Heart left ventricle (tissue), 16 donors: ENCODE results near the gene ANXA4. TPM values are rescaled to one million over a fixed set of nuclear protein-coding genes. Genes with fewer than 3 reads are reported as not detected.

Experiments used
- ATAC-seq, 4 donors: fragments of 200-7000 bp; cut with Tn5 transposase; one replicate each; pipeline ENCODE4 v1.9.1; 2020 to 2022; ENCODE audit warnings: moderate library complexity in 4 of 4, mild to moderate bottlenecking in 3 of 4, moderate number of reproducible peaks in 1 of 4
- DNase-seq, 5 donors: peaks; one replicate each; pipeline ENCODE4 v3.0.0-alpha.2; 2020
- H3K27ac ChIP-seq, 12 donors: fragments of 200-600 bp; sonication (generic) in 4 of 12; one replicate each; pipeline versions ENCODE4 v1.5.0 to v1.8.0; 2016 to 2022; ENCODE audit warnings: mild to moderate bottlenecking in 2 of 12
- H3K27me3 ChIP-seq, 9 donors: fragments of 200-600 bp; sonication (generic) in 2 of 9; one replicate each; pipeline versions ENCODE4 v1.5.1 to v1.8.0; 2016 to 2022; ENCODE audit warnings: mild to moderate bottlenecking in 3 of 9
- H3K36me3 ChIP-seq, 9 donors: fragments of 200-600 bp; sonication (generic) in 2 of 9; one replicate each; pipeline versions ENCODE4 v1.5.0 to v1.8.0; 2018 to 2022; ENCODE audit warnings: mild to moderate bottlenecking in 2 of 9
- H3K4me1 ChIP-seq, 12 donors: fragments of 200-600 bp; sonication (generic) in 4 of 12; one replicate each; pipeline versions ENCODE4 v1.5.0 to v1.8.0; 2016 to 2022; ENCODE audit warnings: mild to moderate bottlenecking in 3 of 12
- H3K4me3 ChIP-seq, 12 donors: fragments of 200-600 bp; sonication (generic) in 4 of 12; one replicate each; pipeline versions ENCODE4 v1.5.0 to v1.8.0; 2017 to 2022; ENCODE audit warnings: mild to moderate bottlenecking in 9 of 12, moderate library complexity in 4 of 12
- H3K9me3 ChIP-seq, 12 donors: fragments of 200-600 bp; sonication (generic) in 4 of 12; one replicate each; pipeline versions ENCODE4 v1.5.0 to v1.8.0; 2016 to 2022; ENCODE audit warnings: mild to moderate bottlenecking in 1 of 12
- CTCF ChIP-seq, 12 donors: fragments of 200-600 bp; sonication (generic) in 4 of 12; IDR thresholded peaks; one replicate each; pipeline versions ENCODE4 v1.5.0 to v1.8.0; 2018 to 2022; ENCODE audit warnings: antibody characterized with exemption in 12 of 12, mild to moderate bottlenecking in 5 of 12
- POLR2A ChIP-seq, 2 donors: fragments of 450-650 bp; IDR thresholded peaks; one replicate each; pipeline ENCODE4 v1.6.1; 2017; ENCODE audit warnings: antibody characterized with exemption in 2 of 2, mild to moderate bottlenecking in 2 of 2, moderate library complexity in 2 of 2
- WGBS, 4 donors: extraction: QIAGEN DNeasy Blood & Tissue Kit in 2 of 4; methylation state at CpG; one replicate each; pipeline versions ENCODE4 v1.1.5 to v1.1.7; 2013 to 2018; 5-methylcytosine and 5-hydroxymethylcytosine counted together
- intact Hi-C, 10 donors: fragments of 100-400 bp; cut with DNase I; formaldehyde crosslinking; loops; one replicate each; pipeline versions ENCODE4 v1.11.1 to v1.14.2; 2022
- polyA plus RNA-seq, 2 donors: library from polyadenylated mRNA; stranded (reverse); fragments of 200-250 nt; gene quantifications; one replicate each; pipeline ENCODE4 v1.2.3, GENCODE V29; 2013
- total RNA-seq, 9 donors: library from RNA; depleted of rRNA in 2 of 9; stranded (reverse); fragments of >200 nt in 2 of 9; fragmentation: NEBNext Ultra II Directional in 3 of 9; extraction: Animal tissue kit (Norgen Biotek cat#: 25700) in 3 of 9; gene quantifications; one replicate each; pipeline versions ENCODE4 v1.1.0 to v1.2.4, GENCODE V29; 2016 to 2023
- donor health status: ischemic (EF 13 %, LVEDD 7.1; RV severe dilation, severe dysfunction).
- donor health status: healthy with polysubstance abuse.
- donor health status: DM: no; HTN: yes; CAD: no.
- donor health status: DM: no; HTN: no; CAD: no.
- donor health status: ischemic (EF 25% LVEDD 6.9; RV normal size, moderate dysfunction).
- donor health status: ischemic (EF 25% LVEDD 5.7; RV mildly dilated, moderate dysfunction).
- donor health status: healthy.
- donor health status: DM: yes; HTN: yes; CAD: no.
- donor health status: ischemic (EF 35%, LVEDD 5.7; RV mildly dilated, moderate dysfunction).
- donor health status: nonischemic (EF 11% LVEDD 7.7; RV severe dilation, severe dysfunction).
- donor health status: DM: yes; HTN: yes; CAD: no.
- donor health status: PGD.
- donor health status: ischemic (EF 29% LVEDD 5.4; RV normal size, mild dysfunction).
- donor health status: nonischemic (EF 23%, LVEDD 6.1; RV moderate dilation, normal function).

ANXA4 gene
- total and polyA plus RNA-seq, 11 donors = 7.3 to 73.5 (median 18.8) TPM

DNA sequence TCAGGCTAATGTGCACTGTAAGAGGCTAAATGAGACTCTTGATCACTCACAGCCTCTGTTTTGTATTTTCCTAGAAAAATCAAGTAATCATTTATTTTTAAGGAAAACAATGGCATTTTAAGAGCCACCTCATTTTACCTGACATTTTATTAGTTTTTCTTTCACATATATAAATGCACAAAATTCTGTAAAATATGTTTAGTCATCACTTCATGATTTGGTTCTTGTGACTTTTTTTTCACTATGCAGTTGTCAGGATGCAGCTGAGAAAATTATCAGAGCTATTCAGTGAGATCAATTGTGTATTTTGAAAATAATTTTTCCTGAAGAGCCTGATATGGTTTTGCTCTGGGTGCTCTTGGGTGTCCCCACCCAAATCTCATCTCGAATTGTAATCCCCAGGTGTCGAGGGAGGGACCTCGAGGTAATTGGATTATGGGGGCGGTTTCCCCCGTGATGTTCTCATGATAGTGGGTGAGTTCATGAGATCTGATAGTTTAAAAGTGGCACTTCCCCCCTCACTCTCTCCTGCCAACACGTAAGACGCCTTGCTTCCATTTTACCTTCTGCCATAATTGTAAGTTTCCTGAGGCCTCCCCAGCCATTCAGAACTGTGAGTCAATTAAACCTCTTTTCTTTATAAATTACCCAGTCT lies 16.1 kb upstream of the ANXA4 start:
- H3K4me1 ChIP-seq = peaks cover 0 to 13% (median 0%) of the 10 kb centered on the region in 12 donors
- H3K4me3 ChIP-seq = no peak overlapping the region
- no peaks in the 10 kb centered on the region for H3K9me3 ChIP-seq
- H3K36me3 ChIP-seq = no peaks in the 10 kb centered on the region
- no peaks in the 10 kb centered on the region for H3K27me3 ChIP-seq
- 88 to 90% (median 89%) methylated on average over 7 of the region's 7 CpGs for WGBS, 4 donors
- TF ChIP-seq CTCF (IDR thresholded peaks at IDR 0.05) (no peak), POLR2A (IDR thresholded peaks at IDR 0.05) (no peak)
- H3K27ac ChIP-seq = no peak overlapping the region
- DNase-seq = no peak
- no peak for ATAC-seq
- intact Hi-C loops = loop anchor here in 6 of 10 donors (2.0 to 10.0 kb wide), 3 partner anchors 91 to 169 kb away; partner anchors contain the start of gene SNRNP27 (in 1 of the 6)

DNA sequence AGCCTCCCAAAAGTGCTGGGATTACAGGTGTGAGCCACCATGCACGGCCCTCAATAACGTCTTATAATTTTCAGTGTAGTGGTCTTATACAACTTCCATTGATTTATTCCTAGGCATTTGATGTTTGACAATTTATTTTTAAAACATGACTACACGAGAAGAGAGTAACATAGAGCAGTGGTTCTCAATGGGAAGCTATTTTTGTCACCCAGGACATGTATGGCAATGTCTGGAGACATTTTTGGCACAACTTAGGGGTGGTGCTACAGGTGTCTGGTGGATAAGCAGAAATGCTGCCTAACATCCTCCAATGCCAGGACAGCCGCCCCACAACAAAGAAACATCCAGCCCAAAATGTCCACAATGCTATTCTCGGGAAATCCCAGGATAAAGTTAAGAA lies 12.7 kb upstream of the ANXA4 start:
- Histone ChIP-seq H3K4me1 (peaks cover 0 to 20% (median 5%) of the 10 kb centered on the region in 12 donors), H3K4me3 (no peak overlapping the region), H3K27me3 (no peaks in the 10 kb centered on the region), H3K9me3 (no peaks in the 10 kb centered on the region), H3K27ac (peak overlapping the region in 3 of 12 donors; percentile 15 to 47 (median 45)), H3K36me3 (no peaks in the 10 kb centered on the region)
- WGBS, 4 donors = 62 to 73% (median 66%) methylated on average over 5 of the region's 5 CpGs
- TF ChIP-seq CTCF (IDR thresholded peaks at IDR 0.05) = no peak
- no peak for TF ChIP-seq POLR2A (IDR thresholded peaks at IDR 0.05)
- no peak for DNase-seq
- ATAC-seq = peak; percentile 51 to 84 (median 76)
- intact Hi-C loops = loop anchor here in 1 of 10 donors (10.0 kb wide), 1 partner anchor 166 kb away; the partner anchor contains the start of gene SNRNP27

DNA sequence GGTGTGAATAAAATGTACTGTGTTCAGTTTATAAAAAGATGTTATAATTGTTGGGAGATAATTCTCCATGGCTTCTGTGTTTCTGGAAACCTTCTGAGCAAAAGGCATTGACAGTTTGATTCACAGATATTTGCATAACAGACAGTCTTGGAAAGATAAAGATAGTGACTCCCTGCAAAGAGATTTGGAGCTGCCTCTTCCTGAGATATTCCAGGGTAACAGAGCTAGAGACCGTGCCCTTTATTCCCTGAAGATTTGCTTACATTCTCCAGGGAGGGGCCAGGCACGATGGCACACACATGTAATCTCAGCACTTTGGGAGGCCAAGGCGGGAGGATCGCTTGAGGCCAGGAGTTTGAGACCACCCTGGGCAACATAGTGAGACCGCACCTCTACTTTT lies 12.2 kb upstream of the ANXA4 start:
- no peaks in the 10 kb centered on the region for H3K36me3 ChIP-seq
- no peaks in the 10 kb centered on the region for H3K27me3 ChIP-seq
- H3K9me3 ChIP-seq = no peaks in the 10 kb centered on the region
- H3K27ac ChIP-seq = peak overlapping the region in 1 of 12 donors; percentile 45
- no peak overlapping the region for H3K4me3 ChIP-seq
- intact Hi-C loops = loop anchor here in 1 of 10 donors (10.0 kb wide), 1 partner anchor 165 kb away; the partner anchor contains the start of gene SNRNP27
- 86 to 90% (median 89%) methylated on average over 4 to 5 of the region's 5 CpGs for WGBS, 4 donors
- DNase-seq = no peak
- TF ChIP-seq CTCF (IDR thresholded peaks at IDR 0.05) (no peak), POLR2A (IDR thresholded peaks at IDR 0.05) (no peak)
- H3K4me1 ChIP-seq = peaks cover 0 to 17% (median 5%) of the 10 kb centered on the region in 12 donors
- no peak for ATAC-seq

DNA sequence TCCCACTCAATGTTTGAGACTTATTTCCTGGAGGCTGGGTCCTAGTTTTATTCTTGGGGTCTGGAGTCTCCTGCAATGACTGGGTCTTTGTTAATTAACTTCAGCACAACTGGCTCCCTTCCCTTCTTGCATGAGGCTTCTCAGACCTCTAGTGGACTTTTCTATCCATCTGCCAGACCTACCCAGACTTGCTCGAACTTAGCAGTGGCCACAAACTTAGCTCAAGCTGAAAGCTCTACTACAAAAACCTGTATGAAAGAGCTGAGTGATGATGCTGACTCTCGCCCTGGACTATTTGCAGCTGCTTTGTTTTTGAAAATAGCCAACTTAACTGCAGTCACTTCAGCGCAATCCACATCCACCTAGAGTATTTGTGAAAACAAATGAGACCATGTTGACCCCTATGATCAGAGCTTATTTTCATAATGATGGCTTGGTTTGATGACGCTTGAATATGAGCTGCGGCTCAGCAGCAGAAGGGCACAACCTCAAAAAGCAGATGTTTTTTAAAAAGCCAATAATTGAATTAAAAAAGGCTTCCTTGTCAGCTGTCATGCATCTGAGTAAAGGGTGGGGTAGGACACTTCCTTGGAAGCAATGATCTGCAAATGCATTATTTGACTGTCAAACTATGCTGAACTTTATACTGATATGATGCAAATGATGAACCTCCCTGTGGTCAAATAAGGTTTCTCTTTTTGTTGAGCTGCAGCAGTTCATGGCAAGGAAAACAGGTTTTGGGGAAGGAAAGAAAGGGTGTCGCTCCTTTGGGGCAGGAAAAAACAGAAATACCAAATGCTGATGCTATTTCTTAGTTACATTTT lies 10.6 kb upstream of the ANXA4 start:
- WGBS, 4 donors = 85 to 91% (median 88%) methylated on average over 6 of the region's 6 CpGs
- H3K27ac ChIP-seq = no peak overlapping the region

More for the DNA sequence above, 10.6 kb upstream of the ANXA4 start:
- DNase-seq (no peak), ATAC-seq (no peak)
- H3K9me3 ChIP-seq = no peaks in the 10 kb centered on the region
- H3K4me3 ChIP-seq = no peak overlapping the region
- peaks cover 0 to 14% (median 5%) of the 10 kb centered on the region in 12 donors for H3K4me1 ChIP-seq
- intact Hi-C loops = no loop called here
- TF ChIP-seq CTCF (IDR thresholded peaks at IDR 0.05) = no peak
- H3K27me3 ChIP-seq = no peaks in the 10 kb centered on the region
- no peaks in the 10 kb centered on the region for H3K36me3 ChIP-seq
